GM23248 (cell line): ENCODE measurements around the gene CHN2. TPM values are rescaled to one million over a fixed set of nuclear protein-coding genes. Genes with fewer than 3 reads are reported as not detected.
"Not testable (repeated sequence)": the region's sequence is repeated elsewhere in the genome, so short reads cannot be mapped to it uniquely, and the experiment has no call there.

Experiments used
- DNase-seq: peaks from one replicate; pipeline ENCODE4 v3.0.0-alpha.2; 2015
- H2AFZ ChIP-seq: fragments of 200-600 bp; sonication (generic); 2 replicates; pipeline ENCODE4 v1.6.1; 2016; ENCODE audit warnings: antibody characterized with exemption
- H3F3A ChIP-seq: fragments of 200-600 bp; sonication (generic); 2 replicates; pipeline ENCODE4 v1.6.1; 2016; ENCODE audit warnings: mild to moderate bottlenecking, antibody characterized with exemption, mixed run types; ENCODE audit not compliant: insufficient read depth
- H3K27ac ChIP-seq: fragments of 200-600 bp; sonication (generic); 2 replicates; pipeline ENCODE4 v1.5.1; 2016; ENCODE audit warnings: mild to moderate bottlenecking
- H3K27me3 ChIP-seq: fragments of 200-600 bp; sonication (generic); replicated peaks from 2 replicates; pipeline ENCODE4 v1.6.1; 2016; ENCODE audit warnings: mild to moderate bottlenecking; ENCODE audit not compliant: insufficient read depth
- H3K36me3 ChIP-seq: fragments of 200-600 bp; sonication (generic); 2 replicates; pipeline ENCODE4 v1.6.1; 2016; ENCODE audit warnings: low read depth, mild to moderate bottlenecking
- H3K4me1 ChIP-seq: fragments of 200-600 bp; sonication (generic); 2 replicates; pipeline ENCODE4 v1.6.1; 2016; ENCODE audit warnings: mild to moderate bottlenecking; ENCODE audit not compliant: insufficient read depth
- H3K4me2 ChIP-seq: fragments of 200-600 bp; sonication (generic); one replicate; pipeline ENCODE4 v1.6.1; 2016; ENCODE audit warnings: mild to moderate bottlenecking; ENCODE audit not compliant: unreplicated experiment
- H3K4me3 ChIP-seq: fragments of 200-600 bp; sonication (generic); 2 replicates; pipeline ENCODE4 v1.5.1; 2016; ENCODE audit warnings: mild to moderate bottlenecking
- H3K79me2 ChIP-seq: fragments of 200-600 bp; sonication (generic); 2 replicates; pipeline ENCODE4 v1.6.1; 2016; ENCODE audit warnings: mild to moderate bottlenecking; ENCODE audit not compliant: insufficient read depth
- H3K9ac ChIP-seq: fragments of 200-600 bp; sonication (generic); 2 replicates; pipeline ENCODE4 v1.6.1; 2016; ENCODE audit warnings: mild to moderate bottlenecking
- H3K9me2 ChIP-seq: fragments of 200-600 bp; sonication (generic); 2 replicates; pipeline ENCODE4 v1.6.1; 2016; ENCODE audit warnings: mixed run types, mild to moderate bottlenecking, moderate library complexity; ENCODE audit not compliant: insufficient read depth
- H3K9me3 ChIP-seq: fragments of 200-600 bp; sonication (generic); one replicate; pipeline ENCODE4 v1.6.1; 2017; ENCODE audit warnings: low read depth
- H4K20me1 ChIP-seq: fragments of 200-600 bp; sonication (generic); 2 replicates; pipeline ENCODE4 v1.6.0; 2016; ENCODE audit not compliant: insufficient read depth
- EZH2 ChIP-seq: fragments of 200-600 bp; sonication (generic); IDR thresholded peaks from 2 replicates; pipeline ENCODE4 v1.6.1; 2018; ENCODE audit warnings: antibody characterized with exemption, mild to moderate bottlenecking; ENCODE audit not compliant: insufficient read depth, poor library complexity, severe bottlenecking
- EZH2phosphoT487 ChIP-seq: fragments of 200-600 bp; sonication (generic); IDR thresholded peaks from 2 replicates; pipeline ENCODE4 v1.6.1; 2018; ENCODE audit warnings: antibody characterized with exemption, moderate library complexity, mild to moderate bottlenecking, low read depth; ENCODE audit not compliant: insufficient read depth
- WGBS, 2 experiments: methylation state at CpG; one replicate each; pipeline ENCODE4 v1.1.6; 2015 to 2017; ENCODE audit warnings: low lambda C conversion rate in 2 of 2, low coverage in 1 of 2; ENCODE audit errors: missing lambda C conversion rate in 2 of 2; 5-methylcytosine and 5-hydroxymethylcytosine counted together
- in situ Hi-C: fragments of 300-500 bp; cut with MboI; formaldehyde crosslinking; loops from 2 replicates; pipeline ENCODE4 v1.15.0; 2020
- polyA plus RNA-seq: library from polyadenylated mRNA; unstranded; fragments of >200 nt; fragmentation: Nextera tagmentation; extraction: Ambion mirVana; gene quantifications from 2 replicates; pipeline ENCODE4 v1.2.1, GENCODE V29; 2016
- total RNA-seq: library from RNA; depleted of rRNA; stranded (reverse); fragments of >200 nt; shearing (Covaris generic); gene quantifications from 2 replicates; pipeline ENCODE4 v1.2.3, GENCODE V29; 2014; rRNA removed

Gene CHN2
- total and polyA plus RNA-seq, 2 experiments from 2014 or later, result 1.5 to 2.3 TPM

GRCh38 chr7:29523728-29524127 lies 329.2 kb downstream of the CHN2 start:
- H3K9ac ChIP-seq, result no peak overlapping the region
- H3K4me2 ChIP-seq, result no peak overlapping the region
- in situ Hi-C loops, result no loop called here
- no peaks in the 10 kb centered on the region for H3K4me1 ChIP-seq
- no peaks in the 10 kb centered on the region for H3K9me2 ChIP-seq
- no peak for DNase-seq
- no peaks in the 10 kb centered on the region for H3K79me2 ChIP-seq
- TF ChIP-seq EZH2, result no peak
- TF ChIP-seq EZH2phosphoT487, result no peak
- H4K20me1 ChIP-seq, result no peaks in the 10 kb centered on the region
- H3F3A ChIP-seq, result no peaks in the 10 kb centered on the region
- H3K9me3 ChIP-seq, result no peaks in the 10 kb centered on the region
- no peaks in the 10 kb centered on the region for H3K36me3 ChIP-seq
- no peaks in the 10 kb centered on the region for H3K27me3 ChIP-seq
- H3K27ac ChIP-seq, result no peak overlapping the region
- no peak overlapping the region for H2AFZ ChIP-seq
- 39 to 47% methylated on average over 2 of the region's 2 CpGs for WGBS, 2 experiments
- H3K4me3 ChIP-seq, result no peak overlapping the region

- H3K9me2 ChIP-seq, result no peaks in the 10 kb centered on the region
- H3K4me3 ChIP-seq, result no peak overlapping the region
- no peaks in the 10 kb centered on the region for H3K4me1 ChIP-seq
- H2AFZ ChIP-seq, result no peak overlapping the region
- WGBS, 2 experiments, result 38 to 41% methylated on average over 4 of the region's 4 CpGs
- no peak for DNase-seq
- in situ Hi-C loops, result no loop called here
- no peaks in the 10 kb centered on the region for H3K36me3 ChIP-seq
- H3K27me3 ChIP-seq, result no peaks in the 10 kb centered on the region
- no peak overlapping the region for H3K9ac ChIP-seq
- no peak overlapping the region for H3K4me2 ChIP-seq
- no peaks in the 10 kb centered on the region for H3F3A ChIP-seq
- no peaks in the 10 kb centered on the region for H3K79me2 ChIP-seq
- H4K20me1 ChIP-seq, result no peaks in the 10 kb centered on the region
- H3K27ac ChIP-seq, result no peak overlapping the region
- TF ChIP-seq EZH2, result no peak
- no peak for TF ChIP-seq EZH2phosphoT487
- H3K9me3 ChIP-seq, result no peaks in the 10 kb centered on the region
Observed at GRCh38 chr7:29527505-29528108, 333.0 kb downstream of the CHN2 start.

- in situ Hi-C loops, H3K4me1 ChIP-seq, H3K27ac ChIP-seq, H3K4me2 ChIP-seq, DNase-seq, H3K4me3 ChIP-seq, H3K36me3 ChIP-seq, H3K27me3 ChIP-seq, H2AFZ ChIP-seq, H3K9me2 ChIP-seq, H3K79me2 ChIP-seq, H3F3A ChIP-seq, H3K9ac ChIP-seq, H4K20me1 ChIP-seq, H3K9me3 ChIP-seq: not testable (repeated sequence)
- WGBS, 2 experiments, result 68 to 78% methylated on average over 7 of the region's 7 CpGs
Observed at GRCh38 chr7:29528526-29528925, 334.0 kb downstream of the CHN2 start.

Other genes starting within 250 kb of the CHN2 start
- gene TRIL, start 236.4 kb upstream of the CHN2 start, total RNA-seq, result 0.32 and 0.38 TPM in 2 replicates
- 0.08 TPM in 2 replicates for gene TRIL, start 236.4 kb upstream of the CHN2 start, polyA plus RNA-seq
- not detected in 2 replicates for gene CPVL, start 48.2 kb upstream of the CHN2 start, total RNA-seq
- not detected in 2 replicates for gene CPVL, start 48.2 kb upstream of the CHN2 start, polyA plus RNA-seq